Lower leg skin (tissue), 4 donors: ENCODE measurements around the gene KIF25. TPM values are rescaled to one million over a fixed set of nuclear protein-coding genes. Genes with fewer than 3 reads are reported as not detected.

ENCODE experiments used
- DNase-seq, 2 donors: peaks; one replicate each; pipeline ENCODE4 v3.0.0-alpha.2; 2019; ENCODE audit warnings: low spot score in 2 of 2
- H3K4me3 ChIP-seq: fragments of 200-600 bp; sonication (generic); 2 replicates; pipeline ENCODE4 v1.5.1; 2017; ENCODE audit warnings: mild to moderate bottlenecking, low read depth; ENCODE audit not compliant: poor library complexity, severe bottlenecking
- CTCF ChIP-seq, 3 donors: fragments of 450-650 bp; IDR thresholded peaks; one replicate each; pipeline ENCODE4 v1.5.1; 2016; ENCODE audit warnings: antibody characterized with exemption in 3 of 3, mild to moderate bottlenecking in 3 of 3, moderate library complexity in 2 of 3
- POLR2A ChIP-seq, 2 donors: fragments of 450-650 bp; IDR thresholded peaks; one replicate each; pipeline ENCODE4 v1.6.1; 2016 to 2017; ENCODE audit warnings: antibody characterized with exemption in 2 of 2, mild to moderate bottlenecking in 1 of 2, moderate library complexity in 1 of 2
- WGBS, 2 donors: methylation state at CpG; one replicate each; pipeline ENCODE4 v1.1.5; 2018; 5-methylcytosine and 5-hydroxymethylcytosine counted together
- intact Hi-C: fragments of 100-400 bp; cut with DNase I; formaldehyde crosslinking; loops from one replicate; pipeline ENCODE4 v1.15.0; 2023; ENCODE audit warnings: low total_unique reads
- total RNA-seq, 4 donors: library from RNA; depleted of rRNA; stranded (reverse); fragments of >200 nt; gene quantifications; one replicate each; pipeline ENCODE4 v1.1.0, GENCODE V29; 2016

KIF25 gene
- total RNA-seq, 4 donors from 2014 or later, result 0.29 to 0.86 TPM; not detected in 2

- TF ChIP-seq CTCF (IDR thresholded peaks at IDR 0.05), result no peak
- no peak for TF ChIP-seq POLR2A (IDR thresholded peaks at IDR 0.05)
- WGBS, 2 donors, result 87 to 93% methylated on average over 1 of the region's 1 CpG
- no peak overlapping the region for H3K4me3 ChIP-seq
- DNase-seq, result no peak
- intact Hi-C loops, result no loop called here
Measured at GRCh38 chr6:167952512-167952859, 45.0 kb upstream of the KIF25 start.

GRCh38 chr6:167953551-167953950, 43.9 kb upstream of the KIF25 start:
- TF ChIP-seq POLR2A (IDR thresholded peaks at IDR 0.05) (no peak), CTCF (IDR thresholded peaks at IDR 0.05) (no peak)
- H3K4me3 ChIP-seq, result no peak overlapping the region
- no peak for DNase-seq
- WGBS, 2 donors, result 90 to 93% methylated on average over 5 of the region's 5 CpGs
- intact Hi-C loops, result no loop called here

- DNase-seq, result no peak
- TF ChIP-seq CTCF (IDR thresholded peaks at IDR 0.05), result no peak
- TF ChIP-seq POLR2A (IDR thresholded peaks at IDR 0.05), result no peak
- intact Hi-C loops, result no loop called here
- H3K4me3 ChIP-seq, result no peak overlapping the region
- WGBS, 2 donors, result 93 to 94% methylated on average over 3 of the region's 3 CpGs
Measured at GRCh38 chr6:167954151-167954550, 43.3 kb upstream of the KIF25 start.

GRCh38 chr6:167956491-167956890, 41.0 kb upstream of the KIF25 start:
- WGBS, 2 donors, result 97% methylated on average over 6 of the region's 6 CpGs
- no peak for DNase-seq
- no peak for TF ChIP-seq CTCF (IDR thresholded peaks at IDR 0.05)
- TF ChIP-seq POLR2A (IDR thresholded peaks at IDR 0.05), result no peak
- no peak overlapping the region for H3K4me3 ChIP-seq
- intact Hi-C loops, result no loop called here

GRCh38 chr6:167956983-167957492, 40.4 kb upstream of the KIF25 start:
- no peak overlapping the region for H3K4me3 ChIP-seq
- intact Hi-C loops, result no loop called here
- no peak for DNase-seq
- no peak for TF ChIP-seq POLR2A (IDR thresholded peaks at IDR 0.05)
- no peak for TF ChIP-seq CTCF (IDR thresholded peaks at IDR 0.05)
- WGBS, 2 donors, result 96% methylated on average over 8 of the region's 8 CpGs

GRCh38 chr6:167957626-167958025, 39.8 kb upstream of the KIF25 start:
- DNase-seq, result no peak
- H3K4me3 ChIP-seq, result no peak overlapping the region
- WGBS, 2 donors, result 94% methylated on average over 6 of the region's 6 CpGs
- intact Hi-C loops, result no loop called here
- TF ChIP-seq CTCF (IDR thresholded peaks at IDR 0.05), result no peak
- TF ChIP-seq POLR2A (IDR thresholded peaks at IDR 0.05), result no peak
